GM19438 (cell line): Measurements from ENCODE around the gene LRTM2.

Experiments
- ATAC-seq: cut with Tn5 transposase; IDR thresholded peaks from one replicate; pipeline ENCODE4 v1.9.1; 2021; ENCODE audit warnings: low read depth; ENCODE audit not compliant: unreplicated experiment

The LRTM2 gene

GRCh38 chr12:1839956-1840951 lies 19.9 kb downstream of the LRTM2 start:
- ATAC-seq = no peak

GRCh38 chr12:1840981-1841425 lies 20.6 kb downstream of the LRTM2 start:
- ATAC-seq = no peak

- no peak for ATAC-seq
These were observed 21.3 kb downstream of the LRTM2 start for GRCh38 chr12:1841586-1842182.

- no peak for ATAC-seq
These were observed 22.0 kb downstream of the LRTM2 start for GRCh38 chr12:1842183-1842904.

- ATAC-seq = no peak
These were observed 22.7 kb downstream of the LRTM2 start for GRCh38 chr12:1842905-1843640.

- no peak for ATAC-seq
These were observed 23.3 kb downstream of the LRTM2 start for GRCh38 chr12:1843641-1844005.

- ATAC-seq = no peak
These were observed 23.9 kb downstream of the LRTM2 start for GRCh38 chr12:1844223-1844622.

- no peak for ATAC-seq
These were observed 24.5 kb downstream of the LRTM2 start for GRCh38 chr12:1844661-1845409.

GRCh38 chr12:1845427-1845826 lies 25.1 kb downstream of the LRTM2 start:
- ATAC-seq = no peak

GRCh38 chr12:1845886-1846285 lies 25.5 kb downstream of the LRTM2 start:
- no peak for ATAC-seq

- ATAC-seq = no peak
These were observed 26.3 kb downstream of the LRTM2 start for GRCh38 chr12:1846421-1847405.

GRCh38 chr12:1847411-1847810 lies 27.0 kb downstream of the LRTM2 start:
- ATAC-seq = no peak

GRCh38 chr12:1848146-1848545 lies 27.8 kb downstream of the LRTM2 start:
- no peak for ATAC-seq

- no peak for ATAC-seq
These were observed 28.4 kb downstream of the LRTM2 start for GRCh38 chr12:1848745-1849144.

GRCh38 chr12:1851151-1851701 lies 30.9 kb downstream of the LRTM2 start:
- no peak for ATAC-seq

- no peak for ATAC-seq
These were observed 31.7 kb downstream of the LRTM2 start for GRCh38 chr12:1852076-1852475.

GRCh38 chr12:1853716-1854115 lies 33.4 kb downstream of the LRTM2 start:
- no peak for ATAC-seq

- ATAC-seq = no peak
These were observed 34.9 kb downstream of the LRTM2 start for GRCh38 chr12:1855241-1855640.
